GM18907 (cell line): ENCODE data around the gene IL1RAPL2.
"Not testable (repeated sequence)": the region's sequence is repeated elsewhere in the genome, so short reads cannot be mapped to it uniquely, and the experiment has no call there.

Source experiments
- ATAC-seq: cut with Tn5 transposase; IDR thresholded peaks from one replicate; pipeline ENCODE4 v1.9.1; 2021; ENCODE audit warnings: mild to moderate bottlenecking, moderate library complexity; ENCODE audit not compliant: unreplicated experiment

Gene IL1RAPL2

GRCh38 chrX:104842646-104843045 lies 276.6 kb downstream of the IL1RAPL2 start:
- no peak for ATAC-seq

- ATAC-seq, result no peak
These were observed 286.2 kb downstream of the IL1RAPL2 start for GRCh38 chrX:104852241-104852640.

- ATAC-seq, result no peak
These were observed 288.2 kb downstream of the IL1RAPL2 start for GRCh38 chrX:104854188-104854587.

GRCh38 chrX:104854790-104855340 lies 288.9 kb downstream of the IL1RAPL2 start:
- no peak for ATAC-seq

- no peak for ATAC-seq
These were observed 297.5 kb downstream of the IL1RAPL2 start for GRCh38 chrX:104863466-104863865.

- ATAC-seq, result no peak
These were observed 298.3 kb downstream of the IL1RAPL2 start for GRCh38 chrX:104864296-104864695.

GRCh38 chrX:104877504-104877903 lies 311.5 kb downstream of the IL1RAPL2 start:
- ATAC-seq, result no peak

GRCh38 chrX:104902070-104902469 lies 336.1 kb downstream of the IL1RAPL2 start:
- ATAC-seq, result no peak

- not testable (repeated sequence) for ATAC-seq
These were observed 343.7 kb downstream of the IL1RAPL2 start for GRCh38 chrX:104909694-104910093.

GRCh38 chrX:104913348-104913747 lies 347.3 kb downstream of the IL1RAPL2 start:
- no peak for ATAC-seq

- ATAC-seq, result not testable (repeated sequence)
These were observed 348.7 kb downstream of the IL1RAPL2 start for GRCh38 chrX:104914686-104915085.

GRCh38 chrX:104918122-104918521 lies 352.1 kb downstream of the IL1RAPL2 start:
- ATAC-seq, result no peak

GRCh38 chrX:104921584-104922205 lies 355.7 kb downstream of the IL1RAPL2 start:
- ATAC-seq, result no peak

GRCh38 chrX:104922206-104922621 lies 356.2 kb downstream of the IL1RAPL2 start:
- peak; percentile 98 for ATAC-seq

- no peak for ATAC-seq
These were observed 363.3 kb downstream of the IL1RAPL2 start for GRCh38 chrX:104929324-104929723.

- ATAC-seq, result no peak
These were observed 369.6 kb downstream of the IL1RAPL2 start for GRCh38 chrX:104935581-104935980.

- ATAC-seq, result no peak
These were observed 387.3 kb downstream of the IL1RAPL2 start for GRCh38 chrX:104953251-104953650.

GRCh38 chrX:104961926-104962325 lies 395.9 kb downstream of the IL1RAPL2 start:
- ATAC-seq, result no peak

GRCh38 chrX:104968241-104968640 lies 402.2 kb downstream of the IL1RAPL2 start:
- ATAC-seq, result no peak

GRCh38 chrX:104972737-104973136 lies 406.7 kb downstream of the IL1RAPL2 start:
- ATAC-seq, result no peak

GRCh38 chrX:104987063-104987462 lies 421.1 kb downstream of the IL1RAPL2 start:
- no peak for ATAC-seq

- no peak for ATAC-seq
These were observed 422.0 kb downstream of the IL1RAPL2 start for GRCh38 chrX:104988038-104988437.

GRCh38 chrX:104995546-104995945 lies 429.5 kb downstream of the IL1RAPL2 start:
- no peak for ATAC-seq
